Neural cell (in vitro differentiated cells): Measurements from ENCODE around the gene TSPAN17. TPM values are rescaled to one million over a fixed set of nuclear protein-coding genes. Genes with fewer than 3 reads are reported as not detected.

Experiments
- H2AFZ ChIP-seq: fragments of 200-600, 300-800 bp; sonication (generic), shearing (Covaris generic); 2 replicates; pipeline ENCODE4 v1.6.0; 2014; ENCODE audit warnings: low read depth, mild to moderate bottlenecking, antibody characterized with exemption, low read length, moderate library complexity
- H3F3A ChIP-seq: fragments of 200-600 bp; shearing (Covaris generic); 2 replicates; pipeline ENCODE4 v1.6.1; 2016; ENCODE audit warnings: mild to moderate bottlenecking, moderate library complexity, mixed read lengths, antibody characterized with exemption, low read length; ENCODE audit not compliant: insufficient read depth, poor library complexity, severe bottlenecking
- H3K27ac ChIP-seq: fragments of 200-600, 300-800 bp; sonication (generic), shearing (Covaris generic); 2 replicates; pipeline ENCODE4 v1.5.1; 2014; ENCODE audit warnings: mild to moderate bottlenecking, low read length, moderate library complexity
- H3K27me3 ChIP-seq: fragments of 300-800, 200-600 bp; sonication (generic), shearing (Covaris generic); 2 replicates; pipeline ENCODE4 v1.6.0; 2014; ENCODE audit warnings: mild to moderate bottlenecking, low read depth, low read length, moderate library complexity; ENCODE audit not compliant: insufficient read depth
- H3K36me3 ChIP-seq: fragments of 300-800, 200-600 bp; sonication (generic), shearing (Covaris generic); 2 replicates; pipeline ENCODE4 v1.5.1; 2014; ENCODE audit warnings: mild to moderate bottlenecking, antibody characterized with exemption, low read length, moderate library complexity; ENCODE audit not compliant: insufficient read depth
- H3K4me2 ChIP-seq: fragments of 300-800, 200-600 bp; sonication (generic), shearing (Covaris generic); 2 replicates; pipeline ENCODE4 v1.6.0; 2014; ENCODE audit warnings: mild to moderate bottlenecking, low read length
- H3K4me3 ChIP-seq: fragments of 300-800, 200-600 bp; sonication (generic), shearing (Covaris generic); 2 replicates; pipeline ENCODE4 v1.5.1; 2014; ENCODE audit warnings: mild to moderate bottlenecking, low read length, moderate library complexity
- H3K79me2 ChIP-seq: fragments of 200-600 bp; shearing (Covaris generic); replicated peaks from 2 replicates; pipeline ENCODE4 v1.6.0; 2014; ENCODE audit warnings: mild to moderate bottlenecking, low read length, moderate library complexity; ENCODE audit not compliant: insufficient read depth
- H3K9ac ChIP-seq: fragments of 300-800, 200-600 bp; sonication (generic), shearing (Covaris generic); 2 replicates; pipeline ENCODE4 v1.6.1; 2016; ENCODE audit warnings: mild to moderate bottlenecking, low read length, mixed read lengths
- H3K9me2 ChIP-seq: fragments of 200-600 bp; shearing (Covaris generic); 2 replicates; pipeline ENCODE4 v1.6.1; 2016; ENCODE audit warnings: mild to moderate bottlenecking, low read length, mixed read lengths; ENCODE audit not compliant: insufficient read depth
- H3K9me3 ChIP-seq: fragments of 200-600, 300-800 bp; sonication (generic), shearing (Covaris generic); 2 replicates; pipeline ENCODE4 v1.6.1; 2016; ENCODE audit warnings: mild to moderate bottlenecking, mixed run types, low read length, moderate library complexity, mixed read lengths
- H4K20me1 ChIP-seq: fragments of 200-600 bp; shearing (Covaris generic); 2 replicates; pipeline ENCODE4 v1.6.1; 2016; ENCODE audit warnings: mild to moderate bottlenecking, mixed run types; ENCODE audit not compliant: insufficient read depth
- CTCF ChIP-seq: fragments of 450-650 bp; IDR thresholded peaks from 2 replicates; pipeline ENCODE4 v1.5.1; 2014; ENCODE audit warnings: antibody characterized with exemption, mild to moderate bottlenecking, moderate library complexity; ENCODE audit not compliant: poor library complexity, severe bottlenecking
- EP300 ChIP-seq: fragments of 450-650 bp; conservative IDR thresholded peaks from 2 replicates; pipeline ENCODE4 v1.6.1; 2014; ENCODE audit warnings: antibody characterized with exemption, mild to moderate bottlenecking, moderate library complexity; ENCODE audit not compliant: poor library complexity, severe bottlenecking
- EZH2 ChIP-seq: fragments of 200-600, 300-800 bp; shearing (Covaris generic), sonication (generic); IDR thresholded peaks from 2 replicates; pipeline ENCODE4 v1.6.1; 2014; ENCODE audit warnings: antibody characterized with exemption, low read length, borderline replicate concordance, mild to moderate bottlenecking; ENCODE audit not compliant: insufficient read depth, poor library complexity, severe bottlenecking
- MXI1 ChIP-seq: fragments of 450-650 bp; conservative IDR thresholded peaks from 2 replicates; pipeline ENCODE4 v1.6.1; 2014; ENCODE audit warnings: antibody characterized with exemption, mild to moderate bottlenecking; ENCODE audit not compliant: poor library complexity, severe bottlenecking
- POLR2AphosphoS5 ChIP-seq: IDR thresholded peaks from 2 replicates; pipeline ENCODE4 v1.6.1; 2012
- RAD21 ChIP-seq: fragments of 450-650 bp; conservative IDR thresholded peaks from 2 replicates; pipeline ENCODE4 v1.6.1; 2014; ENCODE audit warnings: antibody characterized with exemption, mild to moderate bottlenecking, moderate library complexity
- REST ChIP-seq: IDR thresholded peaks from 2 replicates; pipeline ENCODE4 v1.6.1; 2012; ENCODE audit warnings: borderline replicate concordance
- SMC3 ChIP-seq: fragments of 450-650 bp; conservative IDR thresholded peaks from 2 replicates; pipeline ENCODE4 v1.6.1; 2014; ENCODE audit warnings: antibody characterized with exemption, mild to moderate bottlenecking, moderate library complexity; ENCODE audit not compliant: poor library complexity
- TAF1 ChIP-seq: IDR thresholded peaks from 2 replicates; pipeline ENCODE4 v1.6.1; 2012; ENCODE audit warnings: low read depth
- polyA plus RNA-seq: library from polyadenylated mRNA; depleted of rRNA; stranded (reverse); fragments of >200 nt; gene quantifications from 2 replicates; pipeline ENCODE4 v1.2.3, GENCODE V29; 2014

Gene TSPAN17
- polyA plus RNA-seq, 1 donor from 2014 or later = 66.4 TPM

- Histone ChIP-seq H2AFZ (no peak overlapping the region), H3K9me3 (no peaks in the 10 kb centered on the region), H3K4me3 (no peak overlapping the region), H4K20me1 (no peaks in the 10 kb centered on the region), H3K9ac (no peak overlapping the region), H3K27ac (no peak overlapping the region), H3K27me3 (no peaks in the 10 kb centered on the region), H3F3A (no peaks in the 10 kb centered on the region), H3K36me3 (no peaks in the 10 kb centered on the region), H3K4me2 (no peak overlapping the region), H3K9me2 (no peaks in the 10 kb centered on the region), H3K79me2 (no peaks in the 10 kb centered on the region)
- no peak for TF ChIP-seq POLR2AphosphoS5
- TF ChIP-seq MXI1 = no peak
- no peak for TF ChIP-seq EP300
- TF ChIP-seq REST = no peak
- TF ChIP-seq SMC3 = no peak
- no peak for TF ChIP-seq EZH2
- no peak for TF ChIP-seq RAD21
- no peak for TF ChIP-seq TAF1
- TF ChIP-seq CTCF = no peak
These were observed 56.6 kb downstream of the TSPAN17 start for GRCh38 chr5:176703857-176704256.

GRCh38 chr5:176704355-176704754 lies 57.1 kb downstream of the TSPAN17 start:
- Histone ChIP-seq H4K20me1 (no peaks in the 10 kb centered on the region), H3K4me3 (no peak overlapping the region), H3F3A (no peaks in the 10 kb centered on the region), H3K9me2 (no peaks in the 10 kb centered on the region), H3K27me3 (no peaks in the 10 kb centered on the region), H3K9ac (no peak overlapping the region), H3K4me2 (no peak overlapping the region), H3K36me3 (no peaks in the 10 kb centered on the region), H2AFZ (no peak overlapping the region), H3K79me2 (no peaks in the 10 kb centered on the region), H3K27ac (no peak overlapping the region), H3K9me3 (no peaks in the 10 kb centered on the region)
- TF ChIP-seq EP300 (no peak), RAD21 (no peak), SMC3 (no peak), CTCF (no peak), TAF1 (no peak), EZH2 (no peak), REST (no peak), POLR2AphosphoS5 (no peak), MXI1 (no peak)
